GM19438 (cell line): ENCODE measurements around the gene ANAPC5.

ENCODE experiments used
- ATAC-seq: cut with Tn5 transposase; IDR thresholded peaks from one replicate; pipeline ENCODE4 v1.9.1; 2021; ENCODE audit warnings: low read depth; ENCODE audit not compliant: unreplicated experiment

ANAPC5 gene

GRCh38 chr12:121261398-121261797 is 90.8 kb downstream of the ANAPC5 start:
- ATAC-seq, result no peak

DNA sequence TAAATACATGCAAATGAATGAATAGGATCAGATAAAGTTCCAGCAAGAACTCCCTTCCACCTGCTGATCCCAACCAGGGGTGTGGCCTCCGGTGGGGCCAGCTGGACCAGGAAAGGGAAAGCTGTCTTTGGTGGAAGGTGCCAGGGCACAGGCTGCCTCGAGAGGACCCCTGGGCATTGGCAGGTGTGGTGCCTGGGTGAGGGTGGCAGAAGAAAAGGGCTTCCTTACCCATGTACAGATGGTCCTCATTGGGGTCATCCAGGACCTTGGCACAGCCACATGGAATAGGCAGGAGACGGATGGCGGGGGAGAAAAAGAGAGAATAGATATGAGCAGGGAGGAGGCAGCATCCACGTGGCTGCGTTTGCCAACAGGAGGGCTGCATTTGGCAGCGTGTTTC is 92.1 kb downstream of the ANAPC5 start:
- ATAC-seq, result no peak

DNA sequence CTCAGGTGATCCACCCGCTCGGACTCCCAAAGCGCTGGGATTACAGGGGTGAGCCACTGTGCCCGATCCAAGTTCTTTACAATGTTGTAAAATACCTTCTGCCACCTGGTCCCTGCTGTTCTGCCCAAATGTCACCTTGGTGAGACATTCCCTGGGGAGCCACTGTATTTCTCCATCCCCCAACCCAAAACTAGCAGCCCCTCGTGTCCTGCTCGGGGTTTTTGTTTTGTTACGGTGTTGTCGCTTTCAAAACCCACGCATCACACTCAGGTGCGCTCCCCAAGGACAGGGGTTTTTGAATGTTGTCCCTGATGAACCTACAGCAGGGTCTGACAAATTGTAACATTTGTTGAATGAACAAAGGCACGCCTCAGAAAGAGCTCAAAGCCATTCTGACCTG is 93.1 kb downstream of the ANAPC5 start:
- ATAC-seq, result no peak
